ENCODE measurements around the gene BAZ2A.
"Not testable (repeated sequence)": the region's sequence is repeated elsewhere in the genome, so short reads cannot be mapped to it uniquely, and the experiment has no call there.

The BAZ2A gene

GRCh38 chr12:56657416-56658379 lies 27.6 kb upstream of the BAZ2A start:
- peaks cover 71% of the 10 kb centered on the region for H3K36me3 ChIP-seq
- no peak for TF ChIP-seq Cebpa-rat (IDR thresholded peaks at IDR 0.05)
- H3K27ac ChIP-seq: no peak overlapping the region
- H4K20me1 ChIP-seq: peaks cover 11% of the 10 kb centered on the region; the same call in 1 of the 2 replicates
- peaks cover 48% of the 10 kb centered on the region for H3K9me3 ChIP-seq
- no peak overlapping the region for H3K4me3 ChIP-seq
- H3K27me3 ChIP-seq: no peaks in the 10 kb centered on the region
- H3K4me2 ChIP-seq: no peak overlapping the region
- no peak overlapping the region for H3K9ac ChIP-seq
- no peaks in the 10 kb centered on the region for H3K4me1 ChIP-seq

DNA sequence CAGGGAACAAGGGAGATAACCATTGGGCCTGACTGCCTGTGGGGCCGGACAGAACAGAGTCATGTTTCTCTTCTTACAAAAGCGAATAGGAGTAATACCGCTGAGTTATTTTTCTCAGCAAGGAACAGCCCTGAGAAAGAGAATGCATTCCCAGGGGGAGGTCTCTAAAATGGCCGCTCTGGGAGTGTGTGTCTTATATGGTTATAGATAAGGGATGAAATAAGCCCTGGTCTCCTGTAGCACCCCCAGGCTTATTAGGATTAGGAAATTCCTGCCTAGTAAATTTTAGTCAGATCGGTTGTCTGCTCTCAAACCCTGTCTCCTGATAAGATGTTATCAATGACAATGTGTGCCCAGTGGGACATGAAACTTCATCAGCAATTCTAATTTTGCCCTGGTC lies 23.7 kb upstream of the BAZ2A start:
- not testable (repeated sequence) for H4K20me1 ChIP-seq, H3K9ac ChIP-seq, H3K4me3 ChIP-seq, H3K27me3 ChIP-seq, H3K4me2 ChIP-seq, H3K4me1 ChIP-seq, H3K27ac ChIP-seq
- H3K9me3 ChIP-seq: peaks cover 62% of the 10 kb centered on the region
- peaks cover 63% of the 10 kb centered on the region for H3K36me3 ChIP-seq

DNA sequence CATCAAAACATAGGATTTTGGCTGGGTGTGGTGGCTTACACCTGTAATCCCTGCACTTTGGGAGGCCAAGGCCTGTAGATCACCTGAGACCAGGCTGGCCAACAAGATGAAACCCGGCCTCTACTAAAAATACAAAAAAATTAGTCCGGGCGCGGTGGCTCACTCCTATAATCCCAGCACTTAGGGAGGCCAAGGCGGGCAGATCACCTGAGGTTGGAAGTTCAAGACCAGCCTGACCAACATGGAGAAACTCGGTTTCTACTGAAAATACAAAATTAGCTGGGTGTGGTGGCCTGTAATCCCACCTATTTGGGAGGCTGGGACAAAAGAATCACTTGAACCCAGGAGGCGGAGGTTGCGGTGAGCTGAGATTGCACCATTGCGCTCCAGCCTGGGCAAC lies 17.9 kb upstream of the BAZ2A start:
- not testable (repeated sequence) for H3K4me3 ChIP-seq, H3K4me2 ChIP-seq, H3K27me3 ChIP-seq, H3K9ac ChIP-seq, H3K27ac ChIP-seq
- Histone ChIP-seq H3K36me3 (peaks cover 47% of the 10 kb centered on the region), H3K4me1 (peaks cover 24% of the 10 kb centered on the region), H4K20me1 (peaks cover 27% of the 10 kb centered on the region), H3K9me3 (peaks cover 17% of the 10 kb centered on the region)

DNA sequence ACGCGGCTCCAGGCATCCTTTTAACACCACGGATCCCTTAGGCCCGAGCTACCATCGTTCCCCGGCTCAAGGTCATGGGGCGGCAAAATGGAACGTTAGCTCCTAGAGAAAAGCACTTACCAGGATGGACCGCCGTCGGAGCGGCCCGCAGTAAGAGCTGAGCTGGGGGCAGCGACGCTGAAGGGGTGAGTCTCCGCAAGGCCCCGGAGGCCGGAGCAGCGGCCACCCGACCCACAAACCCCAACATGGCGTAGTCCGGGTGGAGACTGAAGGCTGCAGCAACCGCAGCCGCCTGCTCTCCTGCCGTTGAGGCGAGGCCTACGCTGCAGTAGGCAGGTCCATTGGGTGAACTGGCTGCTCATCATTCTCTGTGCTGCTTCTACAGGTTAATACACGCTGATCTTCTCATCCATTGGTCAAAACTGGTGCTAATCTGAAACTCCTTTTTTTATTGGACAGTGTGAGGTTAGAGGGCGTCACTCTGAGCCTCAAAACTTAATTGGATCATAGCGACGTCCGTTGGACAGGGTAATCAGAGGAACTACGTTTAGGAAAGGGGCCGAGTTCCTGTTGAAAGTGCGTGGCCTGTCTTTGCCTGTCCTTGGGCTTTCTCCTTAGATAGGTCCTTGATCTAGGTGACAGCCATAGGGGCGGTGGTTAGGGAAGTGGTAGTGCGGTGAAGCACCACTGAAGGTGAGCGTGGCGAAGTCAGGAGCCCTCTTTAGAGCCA lies 15.8 kb upstream of the BAZ2A start, which contains the start of gene ATP5F1B:
ATP5F1B (minus strand) TSS at position 268 of the 730 bp plus-strand sequence; CDS start at position 247, 21 bp downstream.
- TF ChIP-seq Cebpa-rat (IDR thresholded peaks at IDR 0.05): no peak
- Histone ChIP-seq H3K9ac (peak within 1 kb of the TSS; percentile 98), H3K36me3 (peaks cover 53% of the 10 kb centered on the region), H3K27ac (peak within 1 kb of the TSS; percentile 96), H4K20me1 (peaks cover 48% of the 10 kb centered on the region), H3K4me1 (peaks cover 29% of the 10 kb centered on the region), H3K4me3 (peak within 1 kb of the TSS; percentile 88), H3K27me3 (no peaks in the 10 kb centered on the region), H3K4me2 (peak within 1 kb of the TSS; percentile 98), H3K9me3 (no peaks in the 10 kb centered on the region)

- Histone ChIP-seq H3K36me3 (peaks cover 53% of the 10 kb centered on the region), H3K4me3 (peak overlapping the region; percentile 88), H3K4me2 (peak overlapping the region; percentile 98), H3K27me3 (no peaks in the 10 kb centered on the region), H3K4me1 (peaks cover 29% of the 10 kb centered on the region), H4K20me1 (peaks cover 54% of the 10 kb centered on the region), H3K9me3 (no peaks in the 10 kb centered on the region), H3K27ac (peak overlapping the region; percentile 96), H3K9ac (peak overlapping the region; percentile 98)
- no peak for TF ChIP-seq Cebpa-rat (IDR thresholded peaks at IDR 0.05)
These were observed 15.1 kb upstream of the BAZ2A start for GRCh38 chr12:56645201-56645716.

- peaks cover 29% of the 10 kb centered on the region for H3K4me1 ChIP-seq
- H3K27me3 ChIP-seq: no peaks in the 10 kb centered on the region
- H3K4me3 ChIP-seq: peak overlapping the region; percentile 88
- no peak for TF ChIP-seq Cebpa-rat (IDR thresholded peaks at IDR 0.05)
- H3K36me3 ChIP-seq: peaks cover 56% of the 10 kb centered on the region
- H3K4me2 ChIP-seq: peak overlapping the region; percentile 98
- peak overlapping the region; percentile 98 for H3K9ac ChIP-seq
- H4K20me1 ChIP-seq: peaks cover 60% of the 10 kb centered on the region
- H3K27ac ChIP-seq: peak overlapping the region; percentile 96
- H3K9me3 ChIP-seq: no peaks in the 10 kb centered on the region
These were observed 14.5 kb upstream of the BAZ2A start for GRCh38 chr12:56644654-56645053.

DNA sequence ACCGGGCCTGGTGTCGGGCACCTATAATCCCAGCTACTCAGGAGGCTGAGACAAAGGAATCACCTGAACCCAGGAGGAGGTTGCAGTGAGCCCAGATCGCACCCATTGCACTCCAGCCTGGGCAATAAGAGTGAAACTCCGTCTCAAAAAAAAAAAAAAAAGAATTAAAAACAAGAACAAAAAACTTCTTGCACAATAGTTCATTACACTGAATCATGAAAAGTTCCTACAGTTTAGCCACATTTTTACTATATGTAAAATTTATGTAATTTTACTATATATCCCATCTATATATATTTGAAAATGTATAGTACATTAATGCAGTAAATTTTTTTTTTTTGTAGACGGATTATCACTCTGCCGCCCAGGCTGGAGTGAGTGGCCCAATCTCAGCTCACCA lies 11.1 kb upstream of the BAZ2A start:
- Histone ChIP-seq H3K9me3 (no peaks in the 10 kb centered on the region), H3K9ac (no peak overlapping the region), H3K4me2 (no peak overlapping the region), H3K4me3 (no peak overlapping the region), H3K4me1 (peaks cover 38% of the 10 kb centered on the region), H4K20me1 (peaks cover 85% of the 10 kb centered on the region), H3K36me3 (peaks cover 78% of the 10 kb centered on the region), H3K27me3 (no peaks in the 10 kb centered on the region), H3K27ac (no peak overlapping the region)
- no peak for TF ChIP-seq Cebpa-rat (IDR thresholded peaks at IDR 0.05)

GRCh38 chr12:56637621-56638020 lies 7.5 kb upstream of the BAZ2A start:
- Histone ChIP-seq H3K4me2 (peak overlapping the region; percentile 95; the same call in 1 of the 2 replicates), H3K4me1 (peaks cover 47% of the 10 kb centered on the region), H4K20me1 (peaks cover 69% of the 10 kb centered on the region), H3K9me3 (no peaks in the 10 kb centered on the region), H3K36me3 (peaks cover 55% of the 10 kb centered on the region), H3K27me3 (no peaks in the 10 kb centered on the region), H3K4me3 (no peak overlapping the region), H3K9ac (no peak overlapping the region), H3K27ac (no peak overlapping the region)
- TF ChIP-seq Cebpa-rat (IDR thresholded peaks at IDR 0.05): no peak

DNA sequence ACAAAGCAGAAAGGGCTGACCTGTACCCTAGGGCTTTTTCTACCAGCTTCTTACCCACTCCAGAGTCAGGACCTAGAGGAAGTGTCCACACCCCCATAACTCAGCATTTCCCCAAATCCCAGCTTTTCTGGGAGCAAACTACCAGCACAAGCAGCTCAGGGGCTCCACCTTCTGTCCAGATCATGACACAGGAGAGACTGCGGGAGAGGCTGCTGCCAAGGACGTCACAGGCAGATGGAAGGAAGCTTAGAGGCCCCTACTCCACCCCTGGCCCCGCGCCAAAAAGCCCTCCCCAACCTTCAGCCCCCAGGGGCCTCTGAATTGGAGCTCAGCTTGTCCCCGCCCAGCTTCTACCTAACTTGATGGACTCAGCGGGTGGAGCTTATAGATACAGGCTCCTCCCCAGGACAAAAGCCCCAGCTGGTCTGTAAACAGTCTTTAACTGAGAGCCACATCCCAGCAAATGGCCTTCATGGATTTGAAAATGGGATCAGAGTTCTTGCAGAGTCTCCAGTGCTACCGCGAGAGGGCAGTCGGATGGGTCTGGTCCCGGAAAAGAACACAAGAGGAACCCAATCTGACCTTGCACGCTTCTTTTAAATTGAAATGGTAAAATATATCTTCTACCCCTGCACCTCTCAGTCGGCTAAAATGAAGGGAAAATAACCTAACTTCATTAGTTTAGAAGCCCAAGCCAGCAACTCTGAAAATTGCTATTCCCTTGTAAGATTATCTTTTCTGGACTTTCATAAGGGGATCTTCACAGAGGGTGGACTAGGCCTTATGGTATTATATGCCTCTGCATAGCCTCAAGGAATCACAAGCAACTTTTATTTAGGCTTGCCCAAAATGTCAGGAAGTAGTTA lies 6.8 kb upstream of the BAZ2A start:
- H3K9ac ChIP-seq: peak overlapping the region; percentile 87
- H3K4me1 ChIP-seq: peaks cover 49% of the 10 kb centered on the region
- TF ChIP-seq Cebpa-rat (IDR thresholded peaks at IDR 0.05): no peak
- peaks cover 48% of the 10 kb centered on the region for H3K36me3 ChIP-seq
- peak overlapping the region; percentile 95 for H3K4me2 ChIP-seq
- H3K4me3 ChIP-seq: peak overlapping the region; percentile 87
- peak overlapping the region; percentile 88 for H3K27ac ChIP-seq
- no peaks in the 10 kb centered on the region for H3K9me3 ChIP-seq
- H4K20me1 ChIP-seq: peaks cover 69% of the 10 kb centered on the region
- no peaks in the 10 kb centered on the region for H3K27me3 ChIP-seq
